ENCODE results near the gene PARL.
"Not testable (repeated sequence)": the region's sequence is repeated elsewhere in the genome, so short reads cannot be mapped to it uniquely, and the experiment has no call there.

Gene PARL

GRCh38 chr3:183792976-183793375 is 91.7 kb downstream of the PARL start:
- no peak for DNase-seq (ENCODE audit: low read depth in 2 of 2)
- TF ChIP-seq CTCF (IDR thresholded peaks at IDR 0.05; ENCODE audit: low read depth, low read length) = no peak
- H3K4me3 ChIP-seq (replicated peaks in 1 of 2; ENCODE audit: low read depth in 2 of 2, low read length in 2 of 2) = no peak overlapping the region

GRCh38 chr3:183790700-183791099 is 94.0 kb downstream of the PARL start:
- no peak for DNase-seq (ENCODE audit: low read depth in 2 of 2)
- H3K4me3 ChIP-seq (replicated peaks in 1 of 2; ENCODE audit: low read depth in 2 of 2, low read length in 2 of 2) = no peak overlapping the region
- TF ChIP-seq CTCF (IDR thresholded peaks at IDR 0.05; ENCODE audit: low read depth, low read length) = no peak

- no peak for DNase-seq (ENCODE audit: low read depth in 2 of 2)
- H3K4me3 ChIP-seq (replicated peaks in 1 of 2; ENCODE audit: low read depth in 2 of 2, low read length in 2 of 2) = no peak overlapping the region
- TF ChIP-seq CTCF (IDR thresholded peaks at IDR 0.05; ENCODE audit: low read depth, low read length) = no peak
These were observed 94.9 kb downstream of the PARL start for GRCh38 chr3:183789826-183790225.

- not testable (repeated sequence) for H3K4me3 ChIP-seq (replicated peaks in 1 of 2; ENCODE audit: low read depth in 2 of 2, low read length in 2 of 2); DNase-seq (ENCODE audit: low read depth in 2 of 2)
These were observed 100.2 kb downstream of the PARL start for GRCh38 chr3:183784503-183784902.

GRCh38 chr3:183782576-183783276 is 102.0 kb downstream of the PARL start:
- no peak for DNase-seq (ENCODE audit: low read depth in 2 of 2)
- TF ChIP-seq CTCF (IDR thresholded peaks at IDR 0.05; ENCODE audit: low read depth, low read length) = no peak
- no peak overlapping the region for H3K4me3 ChIP-seq (replicated peaks in 1 of 2; ENCODE audit: low read depth in 2 of 2, low read length in 2 of 2)

GRCh38 chr3:183781246-183781645 is 103.4 kb downstream of the PARL start:
- H3K4me3 ChIP-seq (replicated peaks in 1 of 2; ENCODE audit: low read depth in 2 of 2, low read length in 2 of 2) = no peak overlapping the region
- no peak for DNase-seq (ENCODE audit: low read depth in 2 of 2)
- TF ChIP-seq CTCF (IDR thresholded peaks at IDR 0.05; ENCODE audit: low read depth, low read length) = no peak

- no peak overlapping the region for H3K4me3 ChIP-seq (replicated peaks in 1 of 2; ENCODE audit: low read depth in 2 of 2, low read length in 2 of 2)
- DNase-seq (ENCODE audit: low read depth in 2 of 2) = no peak
- no peak for TF ChIP-seq CTCF (IDR thresholded peaks at IDR 0.05; ENCODE audit: low read depth, low read length)
These were observed 104.7 kb downstream of the PARL start for GRCh38 chr3:183779896-183780465.
